Measurements from ENCODE around the gene PXN.

DNA sequence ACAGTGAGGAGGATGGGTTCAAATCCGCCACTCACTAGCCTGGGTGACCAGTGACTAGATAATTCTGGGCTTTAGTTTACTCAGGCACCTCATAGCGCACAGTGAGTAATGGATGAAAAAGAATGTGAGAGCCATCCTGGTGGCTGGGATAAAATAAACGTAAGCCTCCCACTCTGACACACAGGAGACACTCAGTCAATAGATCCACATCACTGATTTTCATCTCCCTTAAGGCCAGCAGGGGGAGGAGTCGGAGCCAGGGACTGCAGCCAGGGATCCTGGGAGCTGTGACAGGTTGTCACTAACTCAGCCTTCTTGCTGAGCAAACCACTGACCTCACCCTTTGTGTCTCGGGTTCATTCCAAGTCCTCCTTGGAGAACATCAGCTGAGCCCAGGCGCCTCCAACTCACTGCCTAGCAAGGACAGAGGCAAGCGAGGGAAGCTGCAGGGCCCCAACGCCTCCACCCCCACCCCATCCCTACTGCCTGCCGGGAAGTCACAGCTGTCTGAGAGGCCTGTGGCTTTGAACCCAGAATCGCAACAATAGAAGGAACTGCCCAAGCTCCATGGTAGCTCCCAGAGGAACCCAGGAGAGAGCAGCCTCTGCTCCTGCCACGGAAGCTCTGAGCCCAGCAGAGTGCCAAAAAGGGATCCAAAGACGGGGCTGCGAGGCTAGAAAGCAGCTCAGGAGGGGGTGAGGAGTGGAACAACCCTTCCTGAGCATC lies 30.7 kb downstream of the PXN start:
- TF ChIP-seq EZH2 (IDR thresholded peaks at IDR 0.05; ENCODE audit: insufficient read depth, poor library complexity, severe bottlenecking): no peak
- no peak for TF ChIP-seq EZH2phosphoT487 (IDR thresholded peaks at IDR 0.05; ENCODE audit: insufficient read depth, low read depth)

Data from GM23248 (cell line).